DMS53 (cell line): ENCODE results near the gene ARR3.
"Not testable (repeated sequence)": the region's sequence is repeated elsewhere in the genome, so short reads cannot be mapped to it uniquely, and the experiment has no call there.

ENCODE experiments used
- DNase-seq: peaks from one replicate; lab custom pipeline; 2025; lab: John Stamatoyannopoulos, UW

Gene ARR3

GRCh38 chrX:70280573-70280972 is 12.4 kb downstream of the ARR3 start:
- DNase-seq, result no peak

GRCh38 chrX:70281951-70282350 is 13.8 kb downstream of the ARR3 start, which contains the start of gene RAB41:
Gene RAB41, plus strand, starts transcription at chrX:70282172. Its CDS starts 46 bp downstream, at chrX:70282218.
- DNase-seq, result no peak

DNA sequence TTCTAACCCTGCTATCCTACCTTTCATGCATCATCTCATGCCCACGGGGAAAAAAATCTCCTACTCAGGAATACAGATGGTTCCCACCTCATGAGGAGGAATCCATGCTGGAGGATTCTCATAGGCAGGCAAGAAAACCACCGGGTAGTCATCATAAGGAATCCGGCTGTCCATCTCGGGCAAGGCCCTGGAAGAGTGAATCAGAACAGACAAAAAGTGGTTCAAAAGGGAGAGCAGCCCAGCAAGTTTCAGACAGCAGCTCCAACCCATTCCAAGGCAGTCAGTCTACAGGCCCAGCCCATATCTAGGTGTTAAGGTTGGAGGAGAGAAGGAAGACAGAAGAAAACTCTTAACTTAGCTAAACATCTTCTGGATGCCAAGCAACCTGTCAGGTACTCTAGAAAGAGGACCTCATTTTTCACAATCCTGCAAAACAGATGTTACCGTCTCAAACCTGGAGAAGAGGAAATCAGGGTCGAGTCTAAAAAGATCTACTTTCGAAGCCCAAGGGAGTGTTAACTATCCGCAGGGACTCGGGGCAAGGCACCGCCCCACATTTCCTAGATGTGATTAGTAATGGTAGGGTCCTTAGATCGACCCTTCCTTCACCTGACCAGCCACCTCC is 21.1 kb downstream of the ARR3 start:
- DNase-seq, result no peak

DNA sequence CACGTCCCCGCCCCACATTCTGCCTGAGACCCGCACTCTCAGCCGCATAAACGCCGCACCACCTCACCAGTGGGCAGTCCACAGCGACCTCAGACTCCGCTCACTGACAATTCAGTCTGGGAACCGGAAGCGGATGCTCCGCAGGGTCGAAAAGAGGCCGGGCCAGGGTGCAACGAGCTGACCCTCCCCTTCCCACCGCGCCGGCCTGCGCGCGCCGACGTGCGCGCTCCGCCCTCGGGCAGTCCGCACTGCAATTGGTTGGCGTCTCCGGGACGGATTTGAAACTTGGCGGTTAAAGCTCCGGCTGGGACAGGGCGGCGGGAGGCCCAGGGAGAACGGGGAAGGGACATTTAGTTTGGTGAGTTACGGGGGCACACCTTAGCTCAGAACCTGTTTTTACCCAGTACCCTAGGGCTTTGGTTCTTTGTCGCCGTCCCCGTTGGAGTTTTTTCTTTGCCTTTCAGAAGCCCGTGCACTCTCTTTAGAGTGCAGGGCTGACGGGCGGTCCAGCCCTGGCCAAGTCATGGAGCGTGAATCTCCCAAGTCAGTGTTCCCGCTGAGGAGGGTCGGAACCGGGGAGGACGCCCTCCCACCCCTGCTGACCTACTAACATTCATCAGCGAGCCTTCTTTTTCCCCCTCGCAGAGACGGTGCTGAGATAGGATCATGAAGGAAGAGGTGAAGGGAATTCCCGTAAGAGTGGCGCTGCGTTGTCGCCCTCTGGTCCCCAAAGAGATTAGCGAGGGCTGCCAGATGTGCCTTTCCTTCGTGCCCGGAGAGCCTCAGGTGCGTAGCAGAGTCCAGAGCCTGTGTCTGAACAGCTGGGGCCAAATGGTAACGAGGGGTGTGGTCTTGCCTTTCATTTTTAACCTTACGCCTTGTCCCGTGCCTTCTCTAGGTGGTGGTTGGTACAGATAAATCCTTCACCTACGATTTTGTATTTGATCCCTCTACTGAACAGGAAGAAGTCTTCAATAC is 21.9 kb downstream of the ARR3 start, which contains the start of the genes KIF4A and PDZD11:
KIF4A (plus strand) TSS at position 312 of the 978 bp plus-strand sequence; CDS start at position 667, 355 bp downstream.
PDZD11 (minus strand) TSS at position 135 of the 978 bp plus-strand sequence. CDS start 586 bp downstream, outside the sequence.
- peak; percentile 94 for DNase-seq

DNA sequence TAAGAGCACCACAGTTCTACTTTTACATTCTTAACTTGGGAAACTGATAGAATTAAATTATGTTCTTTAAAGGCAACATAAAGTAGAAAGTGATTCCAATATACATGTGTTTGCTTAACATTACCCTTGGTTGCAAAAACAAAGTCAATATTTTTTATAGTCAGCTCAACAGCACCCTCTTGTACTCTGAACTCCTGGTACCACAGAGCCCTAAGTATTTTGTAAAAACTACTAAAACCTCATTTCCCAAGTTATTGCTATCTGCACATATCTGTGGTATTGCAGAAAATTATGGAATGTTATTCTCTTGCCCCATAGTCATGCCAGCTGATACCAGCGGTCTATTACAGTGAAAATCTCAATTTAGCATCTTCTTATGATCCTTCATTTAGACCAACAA is 24.7 kb downstream of the ARR3 start:
- no peak for DNase-seq

- DNase-seq, result no peak
Observed at GRCh38 chrX:70293621-70294020, 25.5 kb downstream of the ARR3 start.

DNA sequence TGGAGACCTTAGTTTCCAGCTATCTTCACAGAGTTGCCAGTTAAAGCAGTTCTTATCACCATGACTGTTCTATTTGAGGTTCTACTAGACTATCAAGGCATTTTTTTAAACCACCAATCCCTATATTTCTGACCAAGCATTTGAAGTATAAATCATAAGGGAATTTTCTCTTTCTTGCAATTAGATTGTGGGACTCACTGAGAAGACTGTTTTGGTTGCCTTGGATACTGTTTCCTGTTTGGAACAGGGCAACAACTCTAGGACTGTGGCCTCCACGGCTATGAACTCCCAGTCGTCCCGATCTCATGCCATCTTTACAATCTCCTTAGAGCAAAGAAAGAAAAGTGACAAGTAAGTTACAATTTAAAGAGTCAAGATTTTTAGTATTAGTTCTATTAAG is 33.6 kb downstream of the ARR3 start:
- no peak for DNase-seq

DNA sequence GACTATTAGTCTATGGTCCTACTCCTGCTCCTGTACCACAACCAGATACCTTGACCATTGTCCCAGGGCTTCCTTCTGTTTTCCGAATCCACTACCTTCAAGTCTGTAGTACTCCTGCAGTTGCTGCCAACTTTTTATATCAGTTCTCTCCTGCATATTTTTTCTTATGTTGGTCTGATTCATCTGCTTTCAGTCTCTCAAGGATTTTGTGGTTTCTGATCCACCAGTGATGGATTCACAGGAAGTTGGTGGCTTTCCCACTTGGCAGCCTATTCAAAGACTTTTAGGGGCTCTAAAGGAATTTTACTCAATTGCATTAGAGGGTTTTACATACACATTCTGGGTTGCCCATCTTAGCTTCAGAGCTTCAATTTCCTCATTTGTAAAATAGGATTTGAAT is 45.4 kb downstream of the ARR3 start:
- no peak for DNase-seq

DNA sequence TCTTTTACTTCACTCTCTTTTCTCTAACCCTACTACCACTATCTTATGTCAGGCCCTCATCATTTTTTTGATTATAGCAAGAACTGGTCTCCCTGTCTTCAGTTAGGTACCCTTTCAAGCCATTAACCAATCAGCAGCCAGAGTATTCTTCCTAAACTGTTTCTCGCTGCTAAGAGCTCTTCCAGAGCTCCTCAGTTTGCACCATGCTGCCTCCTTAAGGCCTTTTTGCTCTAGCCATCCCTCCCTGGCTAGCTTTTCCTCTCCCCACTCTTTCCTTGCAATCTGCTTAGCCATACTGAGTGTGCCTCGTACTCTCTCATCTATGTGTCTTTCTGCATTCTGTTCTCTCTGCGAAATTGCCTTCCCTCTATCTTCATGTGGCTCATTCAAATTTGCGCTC is 54.6 kb downstream of the ARR3 start:
- DNase-seq, result no peak

- not testable (repeated sequence) for DNase-seq
Observed at GRCh38 chrX:70323628-70324027, 55.5 kb downstream of the ARR3 start.

GRCh38 chrX:70324326-70324725 is 56.2 kb downstream of the ARR3 start:
- no peak for DNase-seq

GRCh38 chrX:70331161-70331560 is 63.0 kb downstream of the ARR3 start:
- no peak for DNase-seq
